Skin epidermis (tissue), 12 donors: ENCODE results near the gene ACSS1.

ENCODE experiments used
- H3K27ac ChIP-seq, 21 experiments: fragments of 200-600 bp; sonication (generic) in 11 of 21; one replicate each; pipeline ENCODE4 v1.5.0; 2020; ENCODE audit warnings: mild to moderate bottlenecking in 3 of 21, inconsistent platforms in 2 of 21, moderate library complexity in 2 of 21
- H3K4me3 ChIP-seq, 7 experiments: fragments of 200-600 bp; sonication (generic) in 2 of 7; one replicate each; pipeline ENCODE4 v1.5.0; 2020; ENCODE audit warnings: inconsistent platforms in 2 of 7, mild to moderate bottlenecking in 2 of 7, moderate library complexity in 1 of 7

ACSS1 gene

GRCh38 chr20:25019381-25020155 lies 38.4 kb downstream of the ACSS1 start:
- H3K27ac ChIP-seq = no peak overlapping the region
- H3K4me3 ChIP-seq = no peak overlapping the region

DNA sequence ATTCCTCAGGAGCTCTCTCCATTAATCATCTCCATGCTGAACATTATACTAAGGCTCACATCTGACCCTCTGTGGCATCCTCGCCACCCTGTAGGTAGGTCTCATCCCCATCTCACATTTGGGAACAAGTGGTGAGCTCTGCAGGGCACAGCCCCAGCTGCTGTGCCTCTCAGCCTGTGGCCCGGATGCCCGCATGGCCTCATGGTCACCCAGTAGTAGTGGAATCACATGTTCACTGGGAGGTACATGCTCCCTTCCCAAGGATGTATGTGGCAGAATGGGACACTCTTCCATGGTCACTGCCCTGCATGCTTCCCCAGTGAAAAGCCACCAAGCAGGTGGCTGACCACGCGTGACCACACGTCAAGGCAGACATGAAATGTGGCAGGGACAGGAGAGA lies 39.1 kb downstream of the ACSS1 start:
- H3K27ac ChIP-seq = no peak overlapping the region

GRCh38 chr20:25018425-25018824 lies 39.5 kb downstream of the ACSS1 start:
- H3K4me3 ChIP-seq = no peak overlapping the region
- no peak overlapping the region for H3K27ac ChIP-seq

More for the DNA sequence above, 39.1 kb downstream of the ACSS1 start:
- H3K4me3 ChIP-seq = no peak overlapping the region

GRCh38 chr20:25017257-25017803 lies 40.6 kb downstream of the ACSS1 start:
- peak overlapping the region in 7 of 21 experiments; percentile 22 to 62 (median 52) for H3K27ac ChIP-seq

DNA sequence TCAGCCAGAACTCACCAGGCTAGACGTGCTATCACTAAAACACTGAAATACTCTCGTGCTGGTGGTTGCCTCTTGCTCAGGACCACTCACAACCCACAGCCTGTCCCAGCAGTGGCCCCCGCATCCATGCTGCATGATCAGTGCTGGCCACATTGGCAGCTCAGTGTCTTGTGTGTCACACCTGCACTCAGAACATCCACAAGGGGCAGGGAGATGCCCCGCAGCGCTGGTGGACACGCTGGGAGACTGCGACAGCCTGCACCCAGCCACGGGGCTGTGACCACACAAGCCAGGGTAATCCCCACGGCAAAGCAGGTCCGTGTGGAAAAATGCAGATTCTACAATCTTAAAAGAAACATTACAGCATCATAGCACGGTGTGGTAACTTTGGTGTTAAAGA lies 41.5 kb downstream of the ACSS1 start:
- Histone ChIP-seq H3K4me3 (no peak overlapping the region), H3K27ac (peak overlapping the region in 1 of 21 experiments; percentile 25)

More at GRCh38 chr20:25017257-25017803, 40.6 kb downstream of the ACSS1 start:
- H3K4me3 ChIP-seq = no peak overlapping the region

GRCh38 chr20:25015986-25016385 lies 42.0 kb downstream of the ACSS1 start:
- Histone ChIP-seq H3K27ac (no peak overlapping the region), H3K4me3 (no peak overlapping the region)

GRCh38 chr20:25014816-25015215 lies 43.1 kb downstream of the ACSS1 start:
- no peak overlapping the region for H3K27ac ChIP-seq

GRCh38 chr20:25013478-25014380 lies 44.2 kb downstream of the ACSS1 start:
- no peak overlapping the region for H3K4me3 ChIP-seq
- H3K27ac ChIP-seq = no peak overlapping the region

More at GRCh38 chr20:25014816-25015215, 43.1 kb downstream of the ACSS1 start:
- H3K4me3 ChIP-seq = no peak overlapping the region

DNA sequence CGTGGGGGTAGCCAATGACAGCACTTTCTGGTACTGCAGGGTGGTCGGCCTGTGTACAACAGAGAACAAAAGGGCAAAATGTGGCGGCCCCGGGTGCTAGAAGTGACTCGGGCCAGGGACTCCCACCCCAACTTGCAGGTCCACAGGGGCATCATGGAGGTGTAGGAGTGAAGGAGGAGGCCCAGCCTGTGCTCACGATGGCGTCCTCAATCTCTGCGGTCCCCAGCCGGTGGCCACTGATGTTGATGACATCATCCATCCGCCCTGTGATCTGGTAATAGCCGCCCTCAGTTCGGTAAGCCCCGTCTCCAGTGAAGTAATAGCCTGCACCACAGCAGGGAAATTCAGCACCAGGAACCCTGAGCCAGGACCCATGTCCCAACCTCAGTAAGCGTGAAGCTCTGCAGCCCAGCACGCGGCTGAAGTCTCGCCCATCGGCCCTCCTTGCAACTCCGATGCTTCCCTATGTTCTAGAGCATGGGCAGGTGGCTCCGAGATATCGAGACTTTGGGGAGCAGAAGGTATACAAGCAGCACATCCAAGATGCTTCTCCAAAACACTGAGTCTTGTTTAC lies 45.2 kb downstream of the ACSS1 start:
- Histone ChIP-seq H3K27ac (no peak overlapping the region), H3K4me3 (no peak overlapping the region)

- Histone ChIP-seq H3K27ac (no peak overlapping the region), H3K4me3 (no peak overlapping the region)
Measured at GRCh38 chr20:25011831-25012241, 46.1 kb downstream of the ACSS1 start.

GRCh38 chr20:25011261-25011660 lies 46.7 kb downstream of the ACSS1 start:
- Histone ChIP-seq H3K4me3 (no peak overlapping the region), H3K27ac (no peak overlapping the region)

- Histone ChIP-seq H3K27ac (peak overlapping the region in 1 of 21 experiments; percentile 3), H3K4me3 (no peak overlapping the region)
Measured at GRCh38 chr20:25009218-25010145, 48.5 kb downstream of the ACSS1 start.

DNA sequence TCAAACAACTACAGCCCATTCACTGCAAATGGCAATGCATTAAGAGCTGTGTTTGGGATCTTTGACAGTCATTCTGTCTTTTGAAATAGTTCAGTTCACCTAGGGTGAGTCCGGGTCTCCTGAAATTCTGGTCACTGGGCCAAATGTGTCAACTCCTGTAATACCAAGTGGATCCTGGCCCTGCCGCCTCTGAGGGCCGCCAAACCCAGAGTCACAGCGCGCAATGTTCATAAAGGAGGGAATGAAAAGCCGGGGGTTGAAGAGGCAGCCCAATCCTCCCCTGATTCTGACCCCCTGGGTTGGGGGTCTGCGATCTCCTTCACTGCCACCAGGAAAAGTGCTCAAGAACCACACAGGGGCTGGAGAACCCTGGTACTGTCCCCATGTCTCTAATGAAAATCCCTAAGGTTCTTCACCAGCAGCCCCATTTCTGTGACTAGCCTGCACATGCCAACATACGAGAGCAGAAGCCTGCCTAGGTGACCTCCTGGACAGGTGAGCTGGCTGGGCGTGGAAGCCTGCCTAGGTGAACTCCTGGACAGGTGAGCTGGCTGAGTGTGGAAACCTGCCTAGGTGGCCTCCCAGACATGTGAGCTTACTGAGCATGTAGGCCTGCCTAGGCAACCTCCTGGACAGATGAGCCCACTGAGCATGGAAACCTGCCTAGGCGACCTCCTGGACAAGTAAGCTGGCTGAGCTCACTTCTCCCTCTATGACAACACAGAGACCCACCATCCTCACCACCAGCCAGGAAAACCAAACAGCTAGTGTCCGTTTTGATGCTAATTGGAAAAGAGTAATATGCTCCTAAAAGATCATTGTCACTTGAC lies 49.3 kb downstream of the ACSS1 start:
- no peak overlapping the region for H3K4me3 ChIP-seq
- H3K27ac ChIP-seq = no peak overlapping the region

DNA sequence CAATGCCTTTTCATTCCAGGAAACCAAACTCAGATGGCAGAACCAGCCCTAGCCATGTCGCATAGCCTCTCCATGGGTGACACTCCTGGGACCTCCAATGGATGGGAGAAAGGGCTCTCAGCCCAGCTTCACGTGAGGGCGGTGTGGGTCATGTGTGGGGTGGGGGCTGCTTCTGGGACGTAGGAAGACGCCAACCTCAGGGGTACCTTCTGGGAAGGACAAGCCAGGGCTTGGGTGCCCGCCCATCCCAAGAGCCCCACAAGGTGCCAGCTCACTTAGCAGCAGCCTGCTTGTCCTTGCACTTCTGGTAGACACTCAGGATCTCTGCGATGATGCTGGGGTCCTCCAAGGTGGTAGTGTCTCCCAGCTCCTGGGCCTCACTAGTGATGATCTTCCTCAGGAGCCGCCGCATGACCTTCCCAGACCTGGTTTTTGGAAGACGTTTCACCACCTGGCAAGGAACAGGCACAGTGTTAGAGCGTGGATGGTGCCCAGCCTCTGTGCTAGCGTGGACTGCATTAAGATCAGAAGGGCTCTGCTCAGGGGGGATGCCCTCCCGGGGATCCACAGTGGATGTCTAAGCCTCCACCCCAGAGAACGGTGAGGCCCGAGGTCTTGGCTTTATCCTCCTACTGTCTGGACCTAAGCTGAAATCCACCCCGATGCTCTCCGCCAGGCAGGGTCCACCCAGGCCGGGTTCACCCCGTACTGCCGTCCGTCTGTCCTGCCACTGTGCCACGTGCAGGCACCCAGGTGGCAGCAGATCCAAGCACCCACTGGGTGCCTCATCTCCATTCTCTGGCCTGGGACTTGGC lies 50.2 kb downstream of the ACSS1 start:
- Histone ChIP-seq H3K27ac (no peak overlapping the region), H3K4me3 (no peak overlapping the region)

DNA sequence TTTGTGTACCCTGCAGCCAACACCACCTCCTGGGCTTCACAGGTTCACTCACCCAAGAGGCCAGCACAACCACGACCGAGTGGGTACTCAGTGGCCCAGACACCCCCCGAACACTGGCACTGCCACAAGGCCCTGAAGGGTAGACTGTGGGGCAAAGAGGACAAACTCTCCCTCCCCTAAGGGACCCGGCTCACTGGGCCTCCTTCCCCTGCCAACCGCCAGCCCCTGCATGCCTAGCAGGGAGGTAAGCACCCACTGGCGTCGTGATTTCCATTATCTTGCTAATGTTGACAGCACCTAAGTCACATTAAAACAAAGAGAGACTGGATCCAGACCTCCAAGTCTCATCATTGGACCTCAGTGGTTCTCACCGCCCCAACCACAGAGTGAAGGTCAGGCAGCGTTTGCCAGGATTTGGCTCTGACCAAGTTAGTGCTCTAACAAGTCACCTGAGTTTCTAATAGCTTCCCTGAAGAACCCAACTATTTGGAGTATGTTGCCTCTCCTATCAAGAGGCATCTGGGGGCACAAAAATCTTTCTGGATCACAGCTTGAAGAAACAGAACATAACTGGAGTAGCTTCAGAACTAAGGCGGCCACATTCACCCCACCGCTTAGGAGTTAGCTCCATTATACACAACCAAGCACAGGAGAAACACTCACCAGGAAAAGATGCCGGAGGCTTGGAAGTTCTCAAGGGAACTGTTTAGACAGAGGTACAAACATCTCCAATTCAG lies 51.3 kb downstream of the ACSS1 start:
- H3K27ac ChIP-seq = no peak overlapping the region
- H3K4me3 ChIP-seq = no peak overlapping the region

- Histone ChIP-seq H3K4me3 (no peak overlapping the region), H3K27ac (peak overlapping the region in 1 of 21 experiments; percentile 35)
Measured at GRCh38 chr20:25005661-25006060, 52.3 kb downstream of the ACSS1 start.

DNA sequence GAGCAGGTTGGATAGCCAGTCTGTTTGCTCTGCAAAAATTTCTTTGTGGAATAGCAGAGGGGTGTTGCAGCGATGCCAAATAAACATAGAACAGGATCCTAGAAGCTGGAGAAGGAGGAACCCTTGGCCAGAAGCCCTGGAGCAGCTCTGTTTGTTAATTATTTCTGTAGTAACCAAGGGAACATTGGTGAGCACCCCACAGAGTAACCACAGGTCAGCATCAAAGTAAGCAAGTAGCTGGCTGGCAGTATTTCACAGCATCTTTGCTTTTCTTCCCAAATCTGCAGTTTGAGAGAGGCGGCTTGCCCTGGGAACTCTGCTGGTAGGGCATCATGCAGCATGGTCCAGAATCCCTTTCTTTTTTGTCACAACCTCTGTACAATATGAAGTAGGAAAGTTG lies 52.7 kb downstream of the ACSS1 start:
- H3K4me3 ChIP-seq = no peak overlapping the region
- H3K27ac ChIP-seq = peak overlapping the region in 1 of 21 experiments; percentile 35
